ENCODE data around the gene TCF7L1. TPM values are rescaled to one million over a fixed set of nuclear protein-coding genes. Genes with fewer than 3 reads are reported as not detected.
A peak's percentile ranks its signal among the peaks of the same experiment; 100 is the strongest.

TCF7L1 gene
- total RNA-seq, 2 donors from 2014 or later, result 8.3 to 8.8 TPM

DNA sequence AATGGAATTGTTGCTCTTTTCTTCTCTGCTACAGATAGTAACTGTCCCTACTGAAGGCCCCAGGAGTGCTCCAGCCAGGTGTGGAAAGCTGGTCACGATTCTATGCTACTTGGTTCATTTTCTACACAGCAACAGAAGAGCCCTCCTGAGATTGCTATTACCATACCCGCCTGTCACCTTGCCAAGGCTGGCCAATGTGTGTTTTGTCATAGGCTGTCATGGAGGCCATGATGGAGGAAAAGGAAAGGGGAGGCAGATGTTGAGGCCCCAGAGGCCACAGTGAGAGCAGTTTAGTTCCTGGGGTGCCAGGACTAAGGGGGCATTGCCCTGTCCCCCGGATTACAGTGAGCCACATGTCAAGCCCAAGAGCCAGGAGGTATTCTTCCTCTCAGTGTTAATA lies 222.3 kb downstream of the TCF7L1 start:
- Histone ChIP-seq H3K27me3 (replicated peaks; ENCODE audit: insufficient read depth) (no peaks in the 10 kb centered on the region), H3K9me3 (no peaks in the 10 kb centered on the region), H3K4me1 (ENCODE audit: control insufficient read depth in 1 of 2, low read depth in 2 of 2) (peaks cover 13 to 40% of the 10 kb centered on the region in 2 donors), H3K4me3 (peak overlapping the region; percentile 80), H3K27ac (no peak overlapping the region), H3K36me3 (peaks cover 8% of the 10 kb centered on the region)
- TF ChIP-seq, protein P1, sequence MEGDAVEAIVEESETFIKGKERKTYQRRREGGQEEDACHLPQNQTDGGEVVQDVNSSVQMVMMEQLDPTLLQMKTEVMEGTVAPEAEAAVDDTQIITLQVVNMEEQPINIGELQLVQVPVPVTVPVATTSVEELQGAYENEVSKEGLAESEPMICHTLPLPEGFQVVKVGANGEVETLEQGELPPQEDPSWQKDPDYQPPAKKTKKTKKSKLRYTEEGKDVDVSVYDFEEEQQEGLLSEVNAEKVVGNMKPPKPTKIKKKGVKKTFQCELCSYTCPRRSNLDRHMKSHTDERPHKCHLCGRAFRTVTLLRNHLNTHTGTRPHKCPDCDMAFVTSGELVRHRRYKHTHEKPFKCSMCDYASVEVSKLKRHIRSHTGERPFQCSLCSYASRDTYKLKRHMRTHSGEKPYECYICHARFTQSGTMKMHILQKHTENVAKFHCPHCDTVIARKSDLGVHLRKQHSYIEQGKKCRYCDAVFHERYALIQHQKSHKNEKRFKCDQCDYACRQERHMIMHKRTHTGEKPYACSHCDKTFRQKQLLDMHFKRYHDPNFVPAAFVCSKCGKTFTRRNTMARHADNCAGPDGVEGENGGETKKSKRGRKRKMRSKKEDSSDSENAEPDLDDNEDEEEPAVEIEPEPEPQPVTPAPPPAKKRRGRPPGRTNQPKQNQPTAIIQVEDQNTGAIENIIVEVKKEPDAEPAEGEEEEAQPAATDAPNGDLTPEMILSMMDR (IDR thresholded peaks at IDR 0.05), result no peak
- ATAC-seq (ENCODE audit: insufficient number of reproducible peaks, low FRiP score, low read depth), result no peak
- no peak for DNase-seq (ENCODE audit: low spot score)

DNA sequence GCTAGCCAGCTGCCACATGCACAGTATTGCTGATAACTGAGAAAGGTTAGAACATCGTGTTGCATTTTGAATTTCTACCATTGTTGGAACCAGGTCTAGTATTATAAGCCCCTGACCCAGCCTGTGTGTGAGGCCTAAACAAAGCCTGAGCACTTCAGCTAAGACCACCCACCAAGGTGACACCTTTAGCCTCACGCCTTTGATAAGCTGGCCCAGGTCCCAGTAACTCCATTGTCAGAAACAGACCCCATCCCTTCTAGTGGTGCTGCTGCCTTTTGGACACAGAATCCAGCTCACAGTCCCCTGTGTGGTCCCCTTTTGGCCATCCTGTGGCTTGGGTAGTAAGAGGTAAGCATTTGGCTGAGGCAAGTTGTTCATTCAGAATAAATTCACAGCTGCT lies 223.0 kb downstream of the TCF7L1 start:
- Histone ChIP-seq H3K4me3 (no peak overlapping the region), H3K4me1 (ENCODE audit: control insufficient read depth in 1 of 2, low read depth in 2 of 2) (peaks cover 13 to 40% of the 10 kb centered on the region in 2 donors), H3K27me3 (replicated peaks; ENCODE audit: insufficient read depth) (no peaks in the 10 kb centered on the region), H3K9me3 (no peaks in the 10 kb centered on the region), H3K36me3 (peaks cover 7% of the 10 kb centered on the region), H3K27ac (no peak overlapping the region)
- DNase-seq (ENCODE audit: low spot score), result no peak
- TF ChIP-seq, protein P1 (IDR thresholded peaks at IDR 0.05), result no peak
- no peak for ATAC-seq (ENCODE audit: insufficient number of reproducible peaks, low FRiP score, low read depth)

DNA sequence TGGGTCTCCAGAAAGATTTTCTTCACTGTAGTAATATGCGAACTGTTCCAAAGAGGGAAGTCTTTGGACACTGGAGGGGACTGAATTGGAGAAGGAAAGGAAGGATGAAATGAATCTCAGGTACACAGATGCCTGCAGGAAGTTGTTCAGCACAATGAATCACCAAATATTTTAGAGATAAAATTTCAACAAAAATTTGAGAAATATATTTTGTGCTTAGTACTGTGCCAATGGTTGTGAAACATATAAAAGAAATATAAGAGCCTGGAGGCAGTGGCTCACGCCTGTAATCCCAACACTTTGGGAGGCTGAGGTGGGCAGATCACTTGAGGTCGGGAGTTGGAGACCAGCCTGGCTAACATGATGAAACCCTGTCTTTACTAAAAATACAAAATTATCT lies 224.5 kb downstream of the TCF7L1 start:
- no peak overlapping the region for H3K27ac ChIP-seq
- H3K36me3 ChIP-seq, result peaks cover 16% of the 10 kb centered on the region
- no peak overlapping the region for H3K4me3 ChIP-seq
- no peaks in the 10 kb centered on the region for H3K27me3 ChIP-seq (replicated peaks; ENCODE audit: insufficient read depth)
- DNase-seq (ENCODE audit: low spot score), result no peak
- H3K9me3 ChIP-seq, result no peaks in the 10 kb centered on the region
- no peak for ATAC-seq (ENCODE audit: insufficient number of reproducible peaks, low FRiP score, low read depth)
- TF ChIP-seq, protein P1 (IDR thresholded peaks at IDR 0.05), result no peak
- peaks cover 13 to 30% of the 10 kb centered on the region in 2 donors for H3K4me1 ChIP-seq (ENCODE audit: control insufficient read depth in 1 of 2, low read depth in 2 of 2)

Other genes starting within 250 kb of the TCF7L1 start
- 1,000 to 10,000 TPM; 1,865 to 2,172 TPM for gene TMSB10, start 227.7 kb upstream of the TCF7L1 start, total RNA-seq
- gene KCMF1, start 162.2 kb upstream of the TCF7L1 start, total RNA-seq, result 10 to 100 TPM; 40.6 to 46.7 TPM
- gene TGOLN2, start 194.6 kb downstream of the TCF7L1 start, total RNA-seq, result 100 to 1,000 TPM; 152 to 175 TPM
- 10 to 100 TPM; 37.4 to 44.3 TPM for gene RETSAT, start 221.1 kb downstream of the TCF7L1 start, total RNA-seq
- 10 to 100 TPM; 21.4 to 38.7 TPM for gene ELMOD3, start 221.4 kb downstream of the TCF7L1 start, total RNA-seq